Aorta (tissue), 5 donors: Measurements from ENCODE around the gene SYNDIG1. TPM values are rescaled to one million over a fixed set of nuclear protein-coding genes. Genes with fewer than 3 reads are reported as not detected.
A peak's percentile ranks its signal among the peaks of the same experiment; 100 is the strongest.

Experiments used
- ATAC-seq: fragments of 200-7000 bp; cut with Tn5 transposase; one replicate; pipeline ENCODE4 v1.9.1; 2022; ENCODE audit warnings: moderate library complexity; ENCODE audit not compliant: low FRiP score
- DNase-seq, 2 donors: peaks; one replicate each; pipeline ENCODE4 v3.0.0-alpha.2; 2020
- H3K27ac ChIP-seq, 2 donors: one replicate each; pipeline ENCODE4 v1.5.1; 2013; ENCODE audit warnings: low read length in 2 of 2, mild to moderate bottlenecking in 2 of 2, moderate library complexity in 2 of 2, control low read depth in 1 of 2, inconsistent platforms in 1 of 2, low read depth in 1 of 2
- H3K27me3 ChIP-seq, 2 donors: one replicate each; pipeline ENCODE4 v1.6.1; 2013; ENCODE audit warnings: control low read depth in 1 of 2, low read length in 1 of 2, mild to moderate bottlenecking in 1 of 2, moderate library complexity in 1 of 2; ENCODE audit not compliant: insufficient read depth in 2 of 2, control insufficient read depth in 1 of 2
- H3K36me3 ChIP-seq, 2 donors: one replicate each; pipeline ENCODE4 v1.6.1; 2013; ENCODE audit warnings: control low read depth in 1 of 2, low read length in 1 of 2, mild to moderate bottlenecking in 1 of 2; ENCODE audit not compliant: insufficient read depth in 2 of 2, control insufficient read depth in 1 of 2
- H3K4me1 ChIP-seq, 2 donors: one replicate each; pipeline ENCODE4 v1.6.1; 2013; ENCODE audit warnings: low read length in 2 of 2, control low read depth in 1 of 2, mild to moderate bottlenecking in 1 of 2, moderate library complexity in 1 of 2; ENCODE audit not compliant: insufficient read depth in 2 of 2, control insufficient read depth in 1 of 2
- H3K4me3 ChIP-seq, 2 donors: one replicate each; pipeline ENCODE4 v1.5.1; 2013; ENCODE audit warnings: low read length in 2 of 2, control low read depth in 1 of 2, mild to moderate bottlenecking in 1 of 2
- H3K9me3 ChIP-seq: one replicate; pipeline ENCODE4 v1.6.1; 2013; ENCODE audit warnings: mild to moderate bottlenecking, low read length; ENCODE audit not compliant: control insufficient read depth
- WGBS, 2 donors: extraction: QIAGEN DNeasy Blood & Tissue Kit; methylation state at CpG; one replicate each; pipeline ENCODE4 v1.1.7; 2013; 5-methylcytosine and 5-hydroxymethylcytosine counted together
- intact Hi-C, 2 donors: fragments of 100-400 bp; cut with DNase I; formaldehyde crosslinking; loops; one replicate each; pipeline versions ENCODE4 v1.14.2 to v1.15.0; 2022
- polyA plus RNA-seq, 2 donors: library from polyadenylated mRNA; stranded (reverse); fragments of 200-250 nt; gene quantifications; one replicate each; pipeline ENCODE4 v1.2.3, GENCODE V29; 2013
- total RNA-seq, 2 donors: library from RNA; stranded (reverse); fragmentation: NEBNext Ultra II Directional; extraction: Animal tissue kit (Norgen Biotek cat#: 25700); gene quantifications; one replicate each; pipeline ENCODE4 v1.2.1, GENCODE V29; 2021
- donor health status: healthy with polysubstance abuse.
- donor health status: Bipolar disorder and iron deficiency.
- donor health status: DM: no; HTN: no; CAD: no.
- donor health status: DM: no; HTN: no; CAD: no.
- donor health status: DM: yes; HTN: yes; CAD: no.

SYNDIG1 gene
- total and polyA plus RNA-seq, 4 donors: 1.2 to 6.2 (median 2.9) TPM

DNA sequence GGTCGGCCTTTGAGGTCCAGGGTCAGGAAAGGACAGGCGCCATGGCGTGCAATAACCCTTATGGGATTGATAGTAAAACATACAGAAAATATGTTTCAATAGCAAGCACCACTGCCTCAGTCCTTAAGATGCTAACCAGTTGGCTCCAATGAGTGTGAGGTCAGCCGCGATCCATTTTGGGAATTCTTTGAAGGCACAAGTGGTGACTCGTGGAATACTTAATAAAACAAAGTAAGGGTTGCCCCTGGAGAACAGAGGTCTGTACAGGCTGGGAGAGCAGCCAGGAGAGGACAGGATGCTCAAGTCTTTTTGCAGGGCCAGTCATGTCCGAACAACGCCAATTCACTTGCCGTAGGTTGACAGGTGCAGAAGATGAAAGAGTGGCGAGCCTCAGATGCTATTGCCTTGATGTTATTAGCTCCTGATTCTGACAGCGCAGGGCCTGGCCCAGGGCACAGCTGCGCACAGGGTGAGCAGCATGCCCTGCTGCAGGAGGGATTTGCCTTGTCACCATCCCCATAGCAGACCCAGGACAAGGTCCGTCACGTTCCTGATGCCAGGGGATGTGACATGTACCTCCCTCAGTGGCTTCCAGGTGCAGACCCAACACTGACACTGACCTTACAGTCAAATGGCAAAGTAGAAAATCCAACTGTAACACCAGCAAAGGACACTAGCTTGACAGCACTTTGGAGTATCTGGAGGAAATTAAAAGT is 21.8 kb downstream of the SYNDIG1 start:
- no peak overlapping the region for H3K4me3 ChIP-seq
- H3K27me3 ChIP-seq: no peaks in the 10 kb centered on the region
- no peaks in the 10 kb centered on the region for H3K4me1 ChIP-seq
- no peak for ATAC-seq
- no peaks in the 10 kb centered on the region for H3K36me3 ChIP-seq
- no peak overlapping the region for H3K27ac ChIP-seq
- H3K9me3 ChIP-seq: no peaks in the 10 kb centered on the region
- DNase-seq: peak in 1 of 2 donors; percentile 55
- WGBS, 2 donors: 91 to 92% methylated on average over 14 of the region's 14 CpGs
- intact Hi-C loops: no loop called here

DNA sequence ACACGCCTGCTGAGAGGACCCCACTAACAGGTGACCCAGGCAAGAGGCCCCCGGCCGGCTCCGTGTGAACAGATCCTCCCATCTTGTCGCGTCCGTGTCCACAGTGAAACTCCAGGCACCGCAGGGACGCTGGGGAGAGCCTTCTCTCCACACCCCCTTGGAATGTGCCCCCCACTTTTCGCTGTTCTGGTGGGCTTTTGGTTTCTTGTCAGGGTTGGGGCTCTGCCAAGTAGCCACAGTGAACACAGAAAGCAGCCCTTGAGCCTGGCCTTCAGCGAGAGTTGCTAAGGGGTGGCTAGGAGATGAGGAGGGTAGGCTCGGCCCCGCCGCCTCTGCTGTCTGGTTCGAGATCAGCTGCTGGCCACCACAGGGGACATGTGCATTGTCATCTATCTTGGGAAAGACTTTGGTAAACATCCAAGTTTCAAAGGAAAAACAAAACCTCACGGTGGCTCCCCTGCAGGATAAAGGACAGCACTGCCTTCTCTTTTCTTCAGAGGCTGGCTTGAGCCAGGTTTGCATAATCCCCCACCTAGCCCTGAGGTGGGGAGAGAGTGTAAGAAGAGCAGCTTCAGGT is 22.7 kb downstream of the SYNDIG1 start:
- no peak overlapping the region for H3K4me3 ChIP-seq
- ATAC-seq (no peak), DNase-seq (peak in 1 of 2 donors; percentile 66)
- WGBS, 2 donors: 85% methylated on average over 16 of the region's 16 CpGs
- no peak overlapping the region for H3K27ac ChIP-seq
- no peaks in the 10 kb centered on the region for H3K36me3 ChIP-seq
- no peaks in the 10 kb centered on the region for H3K9me3 ChIP-seq
- no peaks in the 10 kb centered on the region for H3K27me3 ChIP-seq
- no peaks in the 10 kb centered on the region for H3K4me1 ChIP-seq
- intact Hi-C loops: no loop called here

GRCh38 chr20:24492698-24493097 is 23.3 kb downstream of the SYNDIG1 start:
- H3K4me1 ChIP-seq: no peaks in the 10 kb centered on the region
- DNase-seq: no peak
- H3K9me3 ChIP-seq: no peaks in the 10 kb centered on the region
- 87 to 92% methylated on average over 2 of the region's 2 CpGs for WGBS, 2 donors
- H3K36me3 ChIP-seq: no peaks in the 10 kb centered on the region
- intact Hi-C loops: no loop called here
- H3K27ac ChIP-seq: no peak overlapping the region
- no peak overlapping the region for H3K4me3 ChIP-seq
- no peaks in the 10 kb centered on the region for H3K27me3 ChIP-seq
- ATAC-seq: no peak

DNA sequence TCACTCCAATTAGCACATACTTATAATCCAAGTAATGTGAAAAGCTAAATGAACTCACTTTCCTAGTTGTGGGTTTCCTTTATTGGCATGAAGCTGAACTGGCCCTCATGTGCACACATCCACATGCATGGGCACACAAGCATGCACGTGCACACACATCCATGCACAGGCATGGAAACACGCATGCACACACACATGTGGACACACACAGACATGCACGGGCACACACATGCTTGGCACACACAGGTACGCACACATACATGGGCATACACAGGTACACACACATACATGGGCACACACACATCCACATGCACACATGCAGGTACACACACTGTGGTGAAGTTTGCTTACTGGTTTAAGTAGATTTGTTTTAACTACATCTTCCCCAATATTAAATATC is 23.8 kb downstream of the SYNDIG1 start:
- ATAC-seq (no peak), DNase-seq (no peak)
- intact Hi-C loops: no loop called here
- Histone ChIP-seq H3K4me3 (no peak overlapping the region), H3K27me3 (no peaks in the 10 kb centered on the region), H3K4me1 (no peaks in the 10 kb centered on the region), H3K36me3 (no peaks in the 10 kb centered on the region), H3K27ac (no peak overlapping the region), H3K9me3 (no peaks in the 10 kb centered on the region)
- WGBS, 2 donors: 94 to 95% methylated on average over 4 of the region's 4 CpGs

GRCh38 chr20:24493661-24494459 is 24.4 kb downstream of the SYNDIG1 start:
- Histone ChIP-seq H3K36me3 (no peaks in the 10 kb centered on the region), H3K4me1 (no peaks in the 10 kb centered on the region), H3K27me3 (no peaks in the 10 kb centered on the region), H3K4me3 (no peak overlapping the region), H3K9me3 (no peaks in the 10 kb centered on the region), H3K27ac (no peak overlapping the region)
- ATAC-seq (no peak), DNase-seq (peak in 1 of 2 donors; percentile 61)
- intact Hi-C loops: no loop called here
- 89 to 91% methylated on average over 23 of the region's 23 CpGs for WGBS, 2 donors

DNA sequence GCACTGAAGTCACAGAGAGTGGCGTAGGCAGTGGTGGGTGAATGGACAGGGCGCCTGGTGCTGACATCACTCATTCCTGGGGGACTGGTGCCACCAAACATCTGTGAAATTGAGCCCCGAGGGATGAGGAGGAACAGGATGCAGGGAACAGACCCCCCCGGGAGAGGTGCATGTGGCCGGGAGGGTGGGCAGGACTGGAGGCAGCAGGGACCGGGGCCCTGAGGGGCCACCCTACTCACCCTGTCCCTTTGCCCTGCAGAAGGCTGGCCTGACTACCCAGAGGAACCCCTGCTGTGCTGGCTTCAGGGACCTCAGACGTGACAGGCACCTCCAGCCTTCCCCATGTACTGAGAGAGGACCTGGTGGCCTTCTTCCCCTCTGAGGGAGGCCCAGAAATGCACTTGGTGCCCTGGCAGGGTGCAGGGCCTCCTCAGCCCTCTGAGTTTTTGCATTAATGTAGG is 25.1 kb downstream of the SYNDIG1 start:
- H3K27me3 ChIP-seq: no peaks in the 10 kb centered on the region
- H3K36me3 ChIP-seq: no peaks in the 10 kb centered on the region
- H3K4me3 ChIP-seq: no peak overlapping the region
- peak in 1 of 2 donors; percentile 27 for DNase-seq
- intact Hi-C loops: no loop called here
- 91 to 96% methylated on average over 7 of the region's 7 CpGs for WGBS, 2 donors
- no peaks in the 10 kb centered on the region for H3K4me1 ChIP-seq
- peak; percentile 51 for ATAC-seq
- no peaks in the 10 kb centered on the region for H3K9me3 ChIP-seq
- no peak overlapping the region for H3K27ac ChIP-seq

DNA sequence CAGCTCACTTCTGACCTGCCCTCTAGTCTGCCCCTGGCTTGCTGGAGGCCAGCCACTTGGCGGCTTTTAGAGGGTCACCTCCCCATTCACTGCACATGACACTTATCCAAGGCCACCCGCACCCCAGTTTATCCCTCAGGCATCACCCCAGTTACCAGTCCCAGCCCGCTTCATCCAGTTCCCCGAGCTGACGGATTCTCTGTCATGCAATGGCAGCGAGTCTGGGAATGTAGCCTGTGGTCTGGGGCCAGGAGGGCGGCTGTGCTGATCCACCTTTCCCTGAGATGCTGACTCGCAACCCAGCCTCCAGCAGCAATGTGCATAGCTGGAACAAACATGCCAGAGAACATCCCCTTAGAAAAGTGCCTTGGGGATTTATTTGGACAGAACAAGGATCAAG is 25.8 kb downstream of the SYNDIG1 start:
- Histone ChIP-seq H3K9me3 (no peaks in the 10 kb centered on the region), H3K27me3 (no peaks in the 10 kb centered on the region), H3K4me1 (no peaks in the 10 kb centered on the region), H3K36me3 (no peaks in the 10 kb centered on the region), H3K4me3 (no peak overlapping the region), H3K27ac (no peak overlapping the region)
- no peak for ATAC-seq
- intact Hi-C loops: no loop called here
- WGBS, 2 donors: 95 to 96% methylated on average over 8 of the region's 8 CpGs
- peak in 1 of 2 donors; percentile 58 for DNase-seq

GRCh38 chr20:24497851-24498250 is 28.4 kb downstream of the SYNDIG1 start:
- no peak overlapping the region for H3K27ac ChIP-seq
- WGBS, 2 donors: 30 to 36% methylated on average over 2 of the region's 2 CpGs
- H3K4me3 ChIP-seq: no peak overlapping the region
- ATAC-seq: no peak
- H3K9me3 ChIP-seq: no peaks in the 10 kb centered on the region
- no peaks in the 10 kb centered on the region for H3K4me1 ChIP-seq
- no peaks in the 10 kb centered on the region for H3K36me3 ChIP-seq
- no peak for DNase-seq
- intact Hi-C loops: no loop called here
- H3K27me3 ChIP-seq: no peaks in the 10 kb centered on the region
